ENCODE data around the gene ACOT13.
"Not testable (repeated sequence)": the region's sequence is repeated elsewhere in the genome, so short reads cannot be mapped to it uniquely, and the experiment has no call there.

Gene ACOT13

GRCh38 chr6:24694198-24694597 is 27.3 kb downstream of the ACOT13 start:
- no peak for DNase-seq

GRCh38 chr6:24695635-24696034 is 28.8 kb downstream of the ACOT13 start:
- DNase-seq, result not testable (repeated sequence)

- no peak for DNase-seq
These were observed 29.2 kb downstream of the ACOT13 start for GRCh38 chr6:24696097-24696496.

GRCh38 chr6:24699521-24700359 is 32.9 kb downstream of the ACOT13 start:
- no peak for DNase-seq

GRCh38 chr6:24702720-24703282 is 35.9 kb downstream of the ACOT13 start:
- DNase-seq, result no peak

DNA sequence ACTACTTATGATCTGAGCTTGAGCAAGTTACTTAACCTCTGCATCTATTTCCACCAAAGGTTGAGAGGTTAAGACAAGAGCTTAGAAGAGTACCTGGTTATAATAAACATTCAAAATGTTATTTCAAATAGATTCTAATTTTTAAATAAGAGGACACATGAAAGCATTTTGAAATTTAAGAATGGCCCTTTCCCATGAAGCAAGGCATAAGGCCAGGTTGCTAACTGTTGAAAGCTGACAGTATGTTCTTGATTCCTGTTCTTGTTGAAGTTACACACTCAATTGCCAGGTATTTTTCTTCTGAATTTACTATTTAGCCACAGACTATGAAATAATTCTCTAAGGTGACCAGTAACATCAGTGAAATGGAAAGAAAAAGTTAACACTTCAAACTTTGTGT is 37.6 kb downstream of the ACOT13 start:
- DNase-seq, result no peak

GRCh38 chr6:24708612-24709011 is 41.7 kb downstream of the ACOT13 start:
- DNase-seq, result no peak

DNA sequence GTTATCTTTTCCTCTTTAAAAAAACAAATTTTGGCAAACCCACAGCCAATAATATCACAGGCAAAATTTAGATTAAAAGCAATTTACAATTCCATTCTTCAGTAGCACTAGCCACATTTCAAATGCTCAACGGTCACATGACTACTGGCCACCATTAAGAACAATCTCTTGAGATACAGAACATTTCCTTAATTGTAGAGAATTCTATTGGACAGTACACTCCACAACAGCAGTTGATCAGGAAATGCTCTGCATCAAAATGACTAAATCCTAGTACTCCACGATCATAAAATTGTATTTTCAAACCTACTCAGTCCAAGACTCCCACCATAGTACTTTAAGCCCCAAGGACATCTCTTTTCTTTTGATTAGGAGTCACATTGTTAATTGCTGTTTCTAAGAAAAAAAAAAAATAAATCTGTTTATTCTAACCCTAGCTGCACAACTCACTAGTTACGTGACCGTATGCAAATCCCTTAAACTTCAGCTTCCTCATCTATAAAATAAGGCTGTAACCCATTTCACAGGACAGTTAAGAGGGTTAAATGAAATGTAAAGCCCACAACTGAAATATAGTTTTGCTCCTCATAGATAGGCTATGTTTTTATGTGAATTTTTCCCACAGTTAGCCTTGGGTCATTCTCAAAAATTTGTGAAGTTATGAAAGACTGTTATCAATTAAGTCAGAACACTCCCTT is 42.3 kb downstream of the ACOT13 start:
- DNase-seq, result no peak

- DNase-seq, result no peak
These were observed 43.8 kb downstream of the ACOT13 start for GRCh38 chr6:24710519-24711303.

DNA sequence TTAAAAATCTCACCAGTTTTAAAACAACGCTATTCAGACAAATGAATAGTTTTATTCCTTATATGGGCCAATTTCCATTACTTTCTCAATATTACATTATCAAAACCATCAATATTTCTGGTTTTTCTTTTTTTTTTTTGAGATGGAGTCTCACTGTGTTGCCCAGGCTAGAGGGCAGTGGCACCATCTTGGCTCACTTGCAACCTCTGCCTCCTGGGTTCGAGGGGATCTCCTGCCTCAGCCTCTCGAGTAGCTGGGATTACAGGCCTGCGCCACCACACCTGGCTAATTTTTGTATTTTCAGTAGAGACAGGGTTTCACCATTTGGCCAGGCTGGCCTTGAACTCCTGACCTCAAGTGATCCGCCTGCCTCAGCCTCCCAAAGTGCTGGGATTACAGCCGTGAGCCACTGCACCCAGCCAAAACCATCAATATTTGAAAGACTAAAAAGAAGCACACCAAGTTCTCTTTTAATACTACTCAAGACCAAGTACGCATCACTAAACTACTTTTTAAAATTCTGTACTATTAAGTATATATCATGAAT is 49.8 kb downstream of the ACOT13 start:
- DNase-seq, result not testable (repeated sequence)

DNA sequence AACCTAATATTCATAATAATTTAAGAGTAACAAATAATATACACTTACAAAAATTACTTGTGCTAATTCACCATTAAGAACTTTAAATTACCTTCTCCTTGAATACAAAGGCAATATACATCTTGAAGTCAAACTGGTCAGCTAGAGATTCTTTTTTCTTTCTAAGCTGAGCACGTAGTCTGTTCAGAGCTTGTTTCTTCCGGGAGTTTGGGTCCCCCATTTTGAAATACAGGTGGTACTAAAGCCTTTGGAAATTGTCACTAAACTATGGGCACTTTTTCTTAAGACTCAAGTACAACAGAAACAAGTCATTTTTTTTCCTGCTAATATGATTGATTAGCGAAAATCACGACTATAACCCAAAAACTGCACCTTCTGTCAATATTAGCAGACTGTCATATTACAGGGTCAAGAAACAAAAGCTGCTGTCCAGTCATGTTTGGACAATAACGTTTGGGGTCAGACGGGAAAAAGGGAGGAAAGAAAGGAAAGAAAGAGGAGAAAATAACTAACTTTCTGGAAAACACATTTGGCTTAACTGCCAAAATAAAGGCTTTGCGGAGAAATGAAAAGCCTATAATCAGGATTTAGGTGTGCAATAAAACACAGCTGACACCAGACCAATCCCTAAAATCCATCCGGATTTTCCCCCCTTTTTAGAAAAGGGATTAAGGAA is 51.7 kb downstream of the ACOT13 start:
- DNase-seq, result no peak

- DNase-seq, result peak; percentile 70
These were observed 52.5 kb downstream of the ACOT13 start, which contains the start of gene C6orf62 for GRCh38 chr6:24719125-24719971. Gene C6orf62, minus strand, starts transcription at chr6:24719154. Its CDS starts 486 bp downstream, at chr6:24718668.

DNA sequence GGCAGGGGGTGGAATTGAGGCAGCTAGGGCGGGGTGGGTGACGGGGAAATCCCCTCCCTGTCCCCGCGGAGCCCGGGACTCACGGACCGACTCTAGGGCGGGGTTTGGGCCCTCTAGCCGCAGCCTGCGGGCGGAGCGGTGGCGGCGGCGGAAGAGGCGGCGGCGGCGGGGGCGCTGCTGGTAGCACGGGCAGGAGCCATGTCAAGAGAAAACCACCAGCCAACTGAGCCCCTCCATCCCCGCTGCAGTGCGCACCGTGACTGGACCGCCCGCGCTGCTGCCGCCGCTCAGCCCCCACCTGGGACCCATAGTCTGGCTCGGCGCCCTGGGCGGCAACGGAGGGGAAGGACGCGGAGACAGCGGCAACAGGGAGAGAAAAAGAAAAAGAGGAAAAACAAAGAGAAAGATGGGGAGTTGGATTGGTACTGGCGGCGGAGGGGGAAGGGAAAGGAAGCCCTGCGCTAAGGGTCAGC is 53.3 kb downstream of the ACOT13 start:
- peak; percentile 79 for DNase-seq

GRCh38 chr6:24720604-24721460 is 54.0 kb downstream of the ACOT13 start:
- peak; percentile 100 for DNase-seq

GRCh38 chr6:24721461-24722215 is 54.8 kb downstream of the ACOT13 start:
- DNase-seq, result peak; percentile 95

DNA sequence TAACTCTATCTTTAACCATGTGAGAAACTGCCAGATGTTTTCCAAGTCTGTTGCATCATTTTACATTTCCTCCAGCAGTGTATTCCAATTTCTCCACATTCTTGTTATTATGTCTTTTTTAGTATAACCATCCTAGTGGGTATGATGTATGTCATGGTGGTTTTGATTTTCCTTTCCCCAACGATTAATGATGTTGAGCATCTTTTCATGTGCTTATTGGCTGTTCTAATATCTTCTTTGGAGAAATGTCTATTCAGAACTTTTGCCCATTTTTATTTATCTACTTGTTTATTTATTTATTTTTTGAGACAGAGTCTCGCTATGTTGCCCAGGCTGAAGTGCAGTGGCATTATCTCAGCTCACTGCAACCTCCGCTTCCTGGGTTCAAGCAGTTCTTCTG is 56.4 kb downstream of the ACOT13 start:
- no peak for DNase-seq

- DNase-seq, result not testable (repeated sequence)
These were observed 63.8 kb downstream of the ACOT13 start for GRCh38 chr6:24730653-24731052.

GRCh38 chr6:24731456-24732134 is 64.7 kb downstream of the ACOT13 start:
- DNase-seq, result not testable (repeated sequence)

GRCh38 chr6:24734166-24734565 is 67.3 kb downstream of the ACOT13 start:
- DNase-seq, result no peak
